GM23248 (cell line): ENCODE results near the gene GLB1L2.

Experiments used
- EZH2 ChIP-seq: fragments of 200-600 bp; sonication (generic); IDR thresholded peaks from 2 replicates; pipeline ENCODE4 v1.6.1; 2018; ENCODE audit warnings: antibody characterized with exemption, mild to moderate bottlenecking; ENCODE audit not compliant: insufficient read depth, poor library complexity, severe bottlenecking
- EZH2phosphoT487 ChIP-seq: fragments of 200-600 bp; sonication (generic); IDR thresholded peaks from 2 replicates; pipeline ENCODE4 v1.6.1; 2018; ENCODE audit warnings: antibody characterized with exemption, moderate library complexity, mild to moderate bottlenecking, low read depth; ENCODE audit not compliant: insufficient read depth

DNA sequence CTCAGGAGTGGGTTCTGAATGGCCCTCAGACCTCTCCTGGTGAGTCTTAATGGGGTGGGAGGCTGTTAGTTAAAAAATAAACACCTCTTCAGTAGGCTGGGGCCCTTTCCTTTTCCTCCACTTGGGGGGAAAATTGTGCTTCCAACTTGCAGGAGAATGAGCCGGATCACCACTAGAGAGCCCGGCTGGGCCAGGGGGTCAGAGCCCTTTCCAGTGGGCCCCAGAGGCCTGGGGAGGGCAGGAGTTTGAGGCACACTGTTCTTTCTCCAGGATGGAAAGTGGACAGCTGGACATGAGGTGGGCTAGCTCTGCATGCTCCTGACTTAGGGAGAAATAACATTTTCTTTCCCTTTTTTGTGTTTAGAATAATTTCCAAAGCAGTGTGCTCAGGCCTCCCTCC is 47.5 kb downstream of the GLB1L2 start:
- TF ChIP-seq EZH2 = no peak
- no peak for TF ChIP-seq EZH2phosphoT487
